Right cardiac atrium (tissue), 5 donors: ENCODE results near the gene HLA-DPB1. TPM values are rescaled to one million over a fixed set of nuclear protein-coding genes. Genes with fewer than 3 reads are reported as not detected.
A peak's percentile ranks its signal among the peaks of the same experiment; 100 is the strongest.

Source experiments
- ATAC-seq, 2 donors: fragments of 200-7000 bp; cut with Tn5 transposase; one replicate each; pipeline versions ENCODE4 v1.8.0 to v1.9.1; 2020; ENCODE audit warnings: moderate library complexity in 2 of 2, mild to moderate bottlenecking in 1 of 2
- DNase-seq, 3 donors: peaks; one replicate each; pipeline ENCODE4 v3.0.0-alpha.2; 2020
- H3K27ac ChIP-seq: one replicate; pipeline ENCODE4 v1.5.1; 2013; ENCODE audit warnings: mild to moderate bottlenecking, low read length, control low read depth, moderate library complexity
- H3K27me3 ChIP-seq: one replicate; pipeline ENCODE4 v1.6.1; 2013; ENCODE audit not compliant: control insufficient read depth, insufficient read depth
- H3K4me1 ChIP-seq: one replicate; pipeline ENCODE4 v1.6.1; 2013; ENCODE audit warnings: low read length; ENCODE audit not compliant: control insufficient read depth, insufficient read depth
- H3K4me3 ChIP-seq: one replicate; pipeline ENCODE4 v1.5.1; 2013; ENCODE audit warnings: low read length, control low read depth
- H3K9me3 ChIP-seq: one replicate; pipeline ENCODE4 v1.6.1; 2013; ENCODE audit warnings: low read length; ENCODE audit not compliant: control insufficient read depth
- WGBS: extraction: QIAGEN DNeasy Blood & Tissue Kit; methylation state at CpG from one replicate; pipeline ENCODE4 v1.1.7; 2013; 5-methylcytosine and 5-hydroxymethylcytosine counted together
- intact Hi-C, 4 donors: fragments of 100-400 bp; cut with DNase I; formaldehyde crosslinking; loops; one replicate each; pipeline versions ENCODE4 v1.11.0 to v1.14.0; 2022 to 2023
- polyA plus RNA-seq: library from polyadenylated mRNA; stranded (reverse); fragments of 200-250 nt; gene quantifications from one replicate; pipeline ENCODE4 v1.2.3, GENCODE V29; 2013
- total RNA-seq, 4 donors: library from RNA; stranded (reverse); fragmentation: NEBNext Ultra II Directional; extraction: Animal tissue kit (Norgen Biotek cat#: 25700); gene quantifications; one replicate each; pipeline ENCODE4 v1.2.1, GENCODE V29; 2021
- donor health status: healthy with polysubstance abuse.
- donor health status: DM: no; HTN: yes; CAD: no.
- donor health status: DM: no; HTN: no; CAD: no.
- donor health status: DM: no; HTN: yes; CAD: no; lungs with severe emphysema.
- donor health status: DM: yes; HTN: yes; CAD: no.

Gene HLA-DPB1
- total and polyA plus RNA-seq, 5 donors, result 35.9 to 71.0 (median 55.8) TPM

DNA sequence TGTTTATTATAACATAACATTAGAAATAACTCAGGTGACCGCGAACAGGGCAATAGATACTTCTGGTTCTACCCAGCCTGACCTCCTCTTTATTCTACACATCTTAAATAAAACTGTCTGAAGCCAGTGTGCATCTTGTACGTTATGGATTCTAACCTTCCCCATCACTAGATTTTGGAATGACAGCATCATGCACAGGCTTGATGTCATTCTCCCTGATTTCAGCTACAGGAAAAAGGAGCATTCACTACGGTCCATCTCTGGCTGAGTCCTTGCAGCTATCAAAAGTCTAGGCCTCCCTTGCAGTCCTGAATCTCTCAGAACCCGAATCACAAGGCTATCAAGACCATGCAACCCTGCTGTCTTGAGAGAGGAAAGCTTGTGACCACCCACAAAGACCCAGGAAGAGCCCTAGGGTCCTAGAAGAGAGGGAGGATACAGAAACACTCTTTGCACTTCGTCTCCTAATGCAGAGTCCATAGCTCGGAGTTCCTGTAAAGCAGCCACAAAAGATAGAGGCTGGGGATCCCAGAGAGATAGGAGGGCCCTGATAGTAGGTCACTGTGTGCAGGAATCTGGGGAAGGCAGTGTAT, 3.2 kb upstream of the HLA-DPB1 start:
- Histone ChIP-seq H3K27ac (no peak overlapping the region), H3K27me3 (no peaks in the 10 kb centered on the region), H3K9me3 (no peaks in the 10 kb centered on the region), H3K4me1 (peaks cover 4% of the 10 kb centered on the region), H3K4me3 (peak overlapping the region; percentile 75)
- intact Hi-C loops, result no loop called here
- 57% methylated on average over 7 of the region's 7 CpGs for WGBS
- no peak for ATAC-seq
- DNase-seq, result no peak

DNA sequence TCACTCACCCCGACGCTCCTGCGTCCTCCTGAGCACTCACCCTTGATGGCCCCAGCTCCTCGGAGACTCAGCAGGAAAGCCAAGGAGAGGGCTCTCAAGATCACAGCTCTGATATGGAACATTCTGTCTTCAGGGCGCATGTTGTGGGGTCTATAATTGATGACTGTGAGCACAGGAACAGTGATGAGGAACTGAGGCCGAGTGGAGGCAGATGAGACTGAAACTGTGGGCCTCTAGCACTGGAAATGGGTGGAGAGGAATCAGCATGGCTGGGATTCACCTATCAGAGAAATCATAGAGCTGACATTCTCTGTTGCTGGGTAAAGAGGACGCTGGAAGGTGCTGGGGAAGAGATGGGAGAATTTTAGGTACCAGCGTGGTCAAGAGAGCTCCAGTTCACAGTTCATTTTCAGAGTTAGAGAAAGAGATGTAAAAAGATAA, 2.3 kb upstream of the HLA-DPB1 start, which contains the start of gene HLA-DPA1:
Gene HLA-DPA1, minus strand, starts transcription at position 219 of the 441 bp plus-strand sequence.
- peak; percentile 84 to 87 for ATAC-seq
- H3K9me3 ChIP-seq, result no peaks in the 10 kb centered on the region
- peak within 1 kb of the TSS; percentile 75 for H3K4me3 ChIP-seq
- 40% methylated on average over 8 of the region's 8 CpGs for WGBS
- H3K27me3 ChIP-seq, result no peaks in the 10 kb centered on the region
- peak within 1 kb of the TSS; percentile 92 for H3K27ac ChIP-seq
- no peak for DNase-seq
- H3K4me1 ChIP-seq, result peaks cover 4% of the 10 kb centered on the region
- intact Hi-C loops, result no loop called here

DNA sequence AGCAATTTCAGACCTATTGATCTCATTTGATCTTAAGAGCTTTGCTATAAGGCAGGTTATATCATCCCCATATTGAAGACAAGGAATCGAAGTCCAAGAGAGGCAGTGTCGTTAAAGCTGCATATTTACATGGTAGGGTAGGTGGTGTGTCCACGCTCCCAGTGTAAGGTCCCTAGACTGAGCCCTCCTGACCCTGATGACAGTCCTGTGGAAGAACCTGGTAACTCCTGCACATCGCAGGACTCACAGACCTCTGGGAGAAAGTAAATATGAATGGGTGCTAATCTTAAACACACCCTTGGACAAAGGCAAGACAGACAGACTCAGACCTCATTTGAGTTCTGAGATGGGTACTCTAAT, 602 bp upstream of the HLA-DPB1 start:
- ATAC-seq (no peak), DNase-seq (no peak)
- Histone ChIP-seq H3K27ac (peak overlapping the region; percentile 37), H3K9me3 (no peaks in the 10 kb centered on the region), H3K4me3 (no peak overlapping the region), H3K27me3 (no peaks in the 10 kb centered on the region), H3K4me1 (peaks cover 4% of the 10 kb centered on the region)
- 87% methylated on average over 4 of the region's 4 CpGs for WGBS
- intact Hi-C loops, result no loop called here

DNA sequence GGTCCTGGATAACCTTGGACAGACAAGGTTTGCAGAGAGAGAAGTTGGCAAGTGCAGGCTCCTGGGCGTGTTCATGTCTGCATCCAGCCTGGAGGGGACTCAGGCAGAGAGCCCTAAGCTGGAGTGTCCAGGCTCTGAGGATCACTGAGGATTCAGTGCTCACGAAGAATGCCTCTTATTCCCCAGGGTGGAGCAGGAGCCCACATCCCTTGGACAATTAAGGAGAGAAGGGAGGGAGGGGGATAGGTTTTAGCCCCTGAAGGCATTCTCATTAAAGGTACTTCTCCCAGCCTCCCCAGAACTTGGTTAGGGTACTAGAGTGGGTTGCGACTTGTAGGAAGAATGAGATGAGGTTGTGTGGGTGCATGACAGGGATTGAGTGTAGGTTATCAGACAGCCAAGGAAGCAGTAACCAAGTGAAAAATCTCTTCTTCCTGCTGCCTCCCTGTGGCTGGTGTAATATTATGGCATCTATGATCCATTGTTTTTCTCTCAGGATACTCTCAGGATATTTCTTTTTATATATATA, 680 bp downstream of the HLA-DPB1 start:
- Histone ChIP-seq H3K27me3 (no peaks in the 10 kb centered on the region), H3K4me3 (peak overlapping the region; percentile 59), H3K27ac (peak overlapping the region; percentile 76), H3K4me1 (peaks cover 9% of the 10 kb centered on the region), H3K9me3 (no peaks in the 10 kb centered on the region)
- intact Hi-C loops, result no loop called here
- DNase-seq, result no peak
- ATAC-seq, result no peak
- WGBS, result 58% methylated on average over 3 of the region's 3 CpGs

DNA sequence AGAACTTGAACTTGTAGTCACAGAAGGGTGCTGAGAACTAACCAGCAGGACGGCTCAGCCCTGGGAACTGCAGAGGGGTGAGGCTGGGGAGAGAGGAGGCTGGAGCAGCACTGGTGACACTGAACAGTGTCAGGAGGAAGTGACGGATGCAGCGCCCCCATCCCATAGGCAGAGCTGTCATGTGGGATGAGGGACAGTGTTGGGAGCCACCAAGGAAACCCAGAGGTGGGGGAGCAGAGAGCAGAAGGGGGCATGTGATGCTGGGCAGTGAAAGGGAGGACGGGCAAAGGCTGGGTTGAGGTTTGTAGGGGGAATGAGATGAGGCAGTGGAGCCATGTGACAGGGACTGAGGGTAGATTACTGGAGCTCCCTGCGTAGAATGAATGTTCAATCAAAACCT, 2.1 kb downstream of the HLA-DPB1 start:
- H3K4me3 ChIP-seq, result no peak overlapping the region
- DNase-seq (peak in 1 of 3 donors; percentile 37), ATAC-seq (no peak)
- H3K9me3 ChIP-seq, result no peaks in the 10 kb centered on the region
- H3K4me1 ChIP-seq, result peaks cover 16% of the 10 kb centered on the region
- WGBS, result 60% methylated on average over 5 of the region's 5 CpGs
- intact Hi-C loops, result no loop called here
- H3K27ac ChIP-seq, result no peak overlapping the region
- H3K27me3 ChIP-seq, result no peaks in the 10 kb centered on the region

DNA sequence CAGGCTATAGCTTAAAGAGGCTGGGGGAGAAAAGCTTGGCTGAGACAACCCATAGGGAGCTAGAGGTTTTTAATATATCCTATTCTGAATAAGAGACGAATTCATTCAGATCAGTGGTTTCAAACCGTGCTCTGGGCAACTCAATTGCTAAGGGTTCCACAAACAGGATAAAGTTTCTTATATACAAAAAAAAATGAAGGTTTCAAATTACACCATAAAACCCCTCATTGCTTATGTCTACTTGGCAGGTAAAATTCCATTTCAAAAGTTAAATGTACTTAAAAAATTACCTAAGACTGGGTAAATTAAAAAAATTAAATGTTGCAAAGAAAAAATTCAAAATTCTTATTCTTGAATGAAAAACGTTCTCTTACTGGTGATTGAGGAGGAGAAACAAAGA, 2.7 kb downstream of the HLA-DPB1 start:
- Histone ChIP-seq H3K27ac (no peak overlapping the region), H3K9me3 (no peaks in the 10 kb centered on the region), H3K4me3 (no peak overlapping the region), H3K4me1 (peaks cover 16% of the 10 kb centered on the region), H3K27me3 (no peaks in the 10 kb centered on the region)
- no peak for DNase-seq
- WGBS, result 82% methylated on average over 3 of the region's 3 CpGs
- no peak for ATAC-seq
- intact Hi-C loops, result no loop called here

DNA sequence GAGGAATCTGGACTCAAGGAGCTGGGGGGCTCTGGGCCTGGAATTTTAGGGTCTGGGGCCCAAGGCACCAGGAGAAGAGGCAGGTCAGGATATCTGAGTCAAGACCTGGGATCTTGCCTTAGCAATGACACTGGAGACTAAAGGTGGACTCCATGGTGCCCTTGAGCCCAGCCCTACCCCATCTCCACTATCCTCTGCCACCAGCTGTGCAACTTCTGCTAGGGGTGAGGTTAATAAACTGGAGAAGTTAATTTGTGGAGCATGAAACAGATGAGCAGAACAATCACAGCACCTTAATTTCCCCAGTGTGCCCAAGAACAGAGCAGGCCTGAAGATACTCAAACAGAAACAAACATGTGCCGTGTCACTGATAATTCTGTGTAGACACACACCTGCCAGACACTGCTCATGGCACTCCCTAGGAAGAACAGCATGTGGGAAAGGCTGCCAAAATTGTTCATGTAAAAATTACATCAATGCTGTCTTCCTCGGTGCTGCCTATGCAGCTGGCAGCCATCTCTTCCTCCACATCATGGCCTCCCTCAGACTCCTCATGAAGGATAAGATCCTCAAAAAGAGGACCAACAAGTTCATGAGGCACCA, 3.2 kb downstream of the HLA-DPB1 start:
- WGBS, result 72% methylated on average over 2 of the region's 2 CpGs
- no peaks in the 10 kb centered on the region for H3K9me3 ChIP-seq
- H3K4me1 ChIP-seq, result peaks cover 16% of the 10 kb centered on the region
- ATAC-seq (no peak), DNase-seq (no peak)
- intact Hi-C loops, result no loop called here
- no peak overlapping the region for H3K4me3 ChIP-seq
- H3K27me3 ChIP-seq, result no peaks in the 10 kb centered on the region
- H3K27ac ChIP-seq, result no peak overlapping the region

DNA sequence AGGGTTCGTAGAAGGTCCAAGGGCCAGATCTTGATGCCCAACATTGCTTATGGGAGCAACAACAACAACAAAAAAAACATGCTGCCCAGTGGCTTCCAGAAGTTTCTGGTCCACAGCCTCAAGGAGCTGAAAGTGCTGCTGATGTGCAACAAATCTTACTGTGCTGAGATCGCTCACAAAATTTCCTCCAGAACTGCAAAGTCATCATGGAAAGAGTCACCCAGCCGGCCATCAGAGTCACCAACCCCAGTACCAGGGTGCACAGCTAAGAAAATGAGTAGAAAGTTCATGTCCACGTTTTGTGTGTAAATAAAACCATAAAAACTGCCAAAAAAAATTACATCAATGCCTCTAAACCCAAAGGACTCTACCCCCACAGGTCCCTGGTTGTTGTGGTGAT, 3.8 kb downstream of the HLA-DPB1 start:
- no peaks in the 10 kb centered on the region for H3K9me3 ChIP-seq
- DNase-seq (no peak), ATAC-seq (no peak)
- no peak overlapping the region for H3K27ac ChIP-seq
- peaks cover 16% of the 10 kb centered on the region for H3K4me1 ChIP-seq
- H3K4me3 ChIP-seq, result no peak overlapping the region
- intact Hi-C loops, result no loop called here
- no peaks in the 10 kb centered on the region for H3K27me3 ChIP-seq
- 77% methylated on average over 4 of the region's 4 CpGs for WGBS

DNA sequence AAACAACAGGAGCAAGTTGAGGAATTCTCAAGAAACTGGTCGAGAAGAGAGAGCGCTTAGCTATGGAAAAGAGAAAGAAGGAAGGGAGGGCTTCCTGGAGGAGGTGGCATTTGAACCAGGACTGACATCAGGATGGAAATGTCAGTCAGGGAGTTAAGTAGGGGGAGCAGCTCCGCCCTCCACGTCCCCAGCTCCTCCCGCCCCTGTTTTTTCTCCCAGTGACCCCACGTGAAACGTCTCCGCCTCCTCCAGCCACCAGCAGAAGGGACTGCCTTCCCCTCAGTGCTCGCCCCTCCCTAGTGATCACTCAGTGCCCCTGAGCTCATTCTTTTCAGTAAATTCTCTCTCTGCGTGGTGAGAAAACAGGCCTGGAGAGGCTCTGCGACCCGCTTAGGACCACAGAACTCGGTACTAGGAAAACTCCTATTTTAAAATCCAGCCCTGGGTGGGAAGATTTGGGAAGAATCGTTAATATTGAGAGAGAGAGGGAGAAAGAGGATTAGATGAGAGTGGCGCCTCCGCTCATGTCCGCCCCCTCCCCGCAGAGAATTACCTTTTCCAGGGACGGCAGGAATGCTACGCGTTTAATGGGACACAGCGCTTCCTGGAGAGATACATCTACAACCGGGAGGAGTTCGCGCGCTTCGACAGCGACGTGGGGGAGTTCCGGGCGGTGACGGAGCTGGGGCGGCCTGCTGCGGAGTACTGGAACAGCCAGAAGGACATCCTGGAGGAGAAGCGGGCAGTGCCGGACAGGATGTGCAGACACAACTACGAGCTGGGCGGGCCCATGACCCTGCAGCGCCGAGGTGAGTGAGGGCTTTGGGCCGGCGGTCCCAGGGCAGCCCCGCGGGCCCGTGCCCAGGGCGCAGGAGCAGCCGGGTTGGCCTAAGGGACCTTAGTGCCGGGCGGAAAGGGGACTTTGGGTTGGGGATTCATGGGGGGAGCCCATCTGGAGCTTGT, 4.6 kb downstream of the HLA-DPB1 start:
- intact Hi-C loops, result loop anchor here in 1 of 4 donors (5.0 kb wide), 1 partner anchor 63 kb away; no protein-coding TSS in a partner anchor
- H3K27me3 ChIP-seq, result no peaks in the 10 kb centered on the region
- DNase-seq, result peak; percentile 83 to 92 (median 90)

DNA sequence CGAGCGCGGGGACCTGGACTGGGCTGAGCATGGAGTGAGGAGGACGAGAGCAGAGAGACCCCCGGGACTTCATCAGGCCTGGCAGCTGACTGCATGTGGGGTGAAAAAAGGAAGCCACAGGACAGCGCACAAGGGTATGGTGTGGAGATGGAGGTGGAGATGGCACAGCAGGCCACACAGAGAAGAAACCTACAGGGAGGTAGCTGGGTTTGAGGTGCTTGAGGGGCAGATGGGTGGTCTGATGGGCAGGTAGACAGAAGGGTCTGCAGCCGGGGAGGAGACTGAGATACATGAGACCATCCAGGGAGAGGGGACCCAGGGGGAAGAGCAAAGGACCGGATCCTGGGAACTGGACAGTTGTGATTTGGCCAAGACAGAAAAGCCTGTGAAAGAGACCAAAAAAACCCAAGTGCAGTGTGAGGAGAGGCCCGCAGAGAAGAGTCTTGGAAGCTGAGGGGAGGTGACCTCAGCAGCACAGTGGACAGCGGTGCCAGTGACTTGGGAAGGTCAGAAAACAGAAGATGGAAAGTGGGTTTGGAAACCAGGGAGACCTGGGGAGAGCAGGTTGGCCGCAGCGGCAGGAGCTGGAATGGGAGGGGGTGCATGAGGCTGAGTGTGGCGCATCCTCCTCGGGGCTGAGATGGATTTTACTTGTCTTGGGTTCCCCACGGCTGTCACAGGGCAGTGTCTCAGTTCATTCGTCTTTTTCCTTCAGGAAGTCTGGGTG, 5.5 kb downstream of the HLA-DPB1 start:
- Histone ChIP-seq H3K27me3 (no peaks in the 10 kb centered on the region), H3K27ac (peak overlapping the region; percentile 67), H3K4me1 (peaks cover 15% of the 10 kb centered on the region), H3K9me3 (no peaks in the 10 kb centered on the region), H3K4me3 (peak overlapping the region; percentile 57)
- 46% methylated on average over 16 of the region's 16 CpGs for WGBS
- DNase-seq (peak in 1 of 3 donors; percentile 49), ATAC-seq (no peak)
- intact Hi-C loops, result loop anchor here in 1 of 4 donors (5.0 kb wide), 1 partner anchor 64 kb away; no protein-coding TSS in a partner anchor

More for the DNA sequence above, 4.6 kb downstream of the HLA-DPB1 start:
- Histone ChIP-seq H3K27ac (peak overlapping the region; percentile 67), H3K4me1 (peaks cover 16% of the 10 kb centered on the region), H3K4me3 (peak overlapping the region; percentile 57), H3K9me3 (no peaks in the 10 kb centered on the region)
- 9% methylated on average over 49 of the region's 49 CpGs for whole genome bisulfite sequencing
- ATAC-seq, result peak; percentile 93 to 94
